Loucy (cell line): ENCODE data around the gene LYPD6.

Source experiments
- H2AFZ ChIP-seq: fragments of 200-600 bp; sonication (generic); 2 replicates; pipeline ENCODE4 v1.6.0; 2016; ENCODE audit warnings: antibody characterized with exemption, mild to moderate bottlenecking, low read length, moderate library complexity
- H3F3A ChIP-seq: fragments of 200-600 bp; 2 replicates; pipeline ENCODE4 v1.6.0; 2016; ENCODE audit warnings: antibody characterized with exemption, low read depth, mild to moderate bottlenecking
- H3K27me3 ChIP-seq: fragments of 200-600 bp; sonication (generic); 2 replicates; pipeline ENCODE4 v1.6.1; 2014; ENCODE audit warnings: low read length, mild to moderate bottlenecking; ENCODE audit not compliant: insufficient read depth, poor library complexity, severe bottlenecking
- H3K36me3 ChIP-seq: fragments of 200-600 bp; sonication (generic); 2 replicates; pipeline ENCODE4 v1.6.1; 2016; ENCODE audit warnings: low read length; ENCODE audit not compliant: insufficient read depth
- H3K4me1 ChIP-seq: fragments of 200-600 bp; sonication (generic); 2 replicates; pipeline ENCODE4 v1.5.1; 2014; ENCODE audit warnings: low read length, mild to moderate bottlenecking; ENCODE audit not compliant: insufficient read depth, poor library complexity, severe bottlenecking
- H3K4me2 ChIP-seq: fragments of 200-600 bp; sonication (generic); 2 replicates; pipeline ENCODE4 v1.6.0; 2014; ENCODE audit warnings: antibody characterized with exemption, low read length, low read depth, mild to moderate bottlenecking; ENCODE audit not compliant: poor library complexity, severe bottlenecking
- H3K4me3 ChIP-seq: fragments of 200-600 bp; sonication (generic); 2 replicates; pipeline ENCODE4 v1.5.1; 2014; ENCODE audit warnings: low read length, mild to moderate bottlenecking, mixed read lengths; ENCODE audit not compliant: poor library complexity, severe bottlenecking
- H3K79me2 ChIP-seq: fragments of 200-600 bp; sonication (generic); 2 replicates; pipeline ENCODE4 v1.6.1; 2014; ENCODE audit warnings: low read length; ENCODE audit not compliant: insufficient read depth
- H3K9ac ChIP-seq: fragments of 200-600 bp; sonication (generic); 2 replicates; pipeline ENCODE4 v1.6.0; 2014; ENCODE audit warnings: mild to moderate bottlenecking, low read depth, low read length, moderate library complexity; ENCODE audit not compliant: poor library complexity, severe bottlenecking
- H3K9me2 ChIP-seq: fragments of 200-600 bp; sonication (generic); replicated peaks from 2 replicates; pipeline ENCODE4 v1.6.1; 2016; ENCODE audit warnings: low read depth, low read length, mixed read lengths
- H3K9me3 ChIP-seq: fragments of 200-600 bp; sonication (generic); 2 replicates; pipeline ENCODE4 v1.6.1; 2014; ENCODE audit warnings: mild to moderate bottlenecking, antibody characterized with exemption, low read length, low read depth; ENCODE audit not compliant: insufficient read depth
- H4K20me1 ChIP-seq: fragments of 200-600 bp; sonication (generic); 2 replicates; pipeline ENCODE4 v1.6.0; 2014; ENCODE audit warnings: antibody characterized with exemption, low read length, mild to moderate bottlenecking; ENCODE audit not compliant: insufficient read depth, poor library complexity, severe bottlenecking
- CTCF ChIP-seq: fragments of 200-600 bp; sonication (generic); conservative IDR thresholded peaks from 2 replicates; pipeline ENCODE4 v1.5.1; 2014; ENCODE audit warnings: mild to moderate bottlenecking, antibody characterized with exemption, low read length
- EZH2phosphoT487 ChIP-seq: fragments of 200-600 bp; IDR thresholded peaks from 2 replicates; pipeline ENCODE4 v1.6.1; 2018; ENCODE audit warnings: antibody characterized with exemption, mild to moderate bottlenecking, moderate library complexity, borderline replicate concordance

LYPD6 gene

GRCh38 chr2:149420053-149420963, 89.9 kb downstream of the LYPD6 start:
- Histone ChIP-seq H3K27me3 (no peaks in the 10 kb centered on the region), H3K79me2 (no peaks in the 10 kb centered on the region), H3K4me1 (no peaks in the 10 kb centered on the region), H3K4me3 (no peak overlapping the region), H3K36me3 (no peaks in the 10 kb centered on the region), H3F3A (no peaks in the 10 kb centered on the region), H3K9ac (no peak overlapping the region), H2AFZ (no peak overlapping the region), H3K4me2 (no peak overlapping the region), H3K9me3 (no peaks in the 10 kb centered on the region), H3K9me2 (no peaks in the 10 kb centered on the region), H4K20me1 (no peaks in the 10 kb centered on the region)
- TF ChIP-seq EZH2phosphoT487 (no peak), CTCF (no peak)

- no peaks in the 10 kb centered on the region for H3K79me2 ChIP-seq
- no peaks in the 10 kb centered on the region for H3K27me3 ChIP-seq
- no peaks in the 10 kb centered on the region for H3K36me3 ChIP-seq
- no peak for TF ChIP-seq CTCF
- H4K20me1 ChIP-seq = no peaks in the 10 kb centered on the region
- no peak overlapping the region for H3K9ac ChIP-seq
- H3K9me3 ChIP-seq = no peaks in the 10 kb centered on the region
- H3K4me1 ChIP-seq = no peaks in the 10 kb centered on the region
- no peak overlapping the region for H3K4me2 ChIP-seq
- no peaks in the 10 kb centered on the region for H3K9me2 ChIP-seq
- H3F3A ChIP-seq = no peaks in the 10 kb centered on the region
- no peak overlapping the region for H2AFZ ChIP-seq
- H3K4me3 ChIP-seq = no peak overlapping the region
These were observed 91.4 kb downstream of the LYPD6 start for GRCh38 chr2:149421791-149422190.

GRCh38 chr2:149422337-149422990, 92.1 kb downstream of the LYPD6 start:
- Histone ChIP-seq H3K4me1 (no peaks in the 10 kb centered on the region), H3K9me3 (no peaks in the 10 kb centered on the region), H3K27me3 (no peaks in the 10 kb centered on the region), H3F3A (no peaks in the 10 kb centered on the region), H3K9me2 (no peaks in the 10 kb centered on the region; the same call in 1 of the 2 replicates), H3K36me3 (no peaks in the 10 kb centered on the region), H2AFZ (no peak overlapping the region), H3K4me2 (no peak overlapping the region), H4K20me1 (no peaks in the 10 kb centered on the region), H3K9ac (no peak overlapping the region), H3K4me3 (no peak overlapping the region), H3K79me2 (no peaks in the 10 kb centered on the region)
- TF ChIP-seq EZH2phosphoT487 = no peak
- TF ChIP-seq CTCF = no peak
